MCF 10A (cell line): Measurements from ENCODE around the gene IL23A. TPM values are rescaled to one million over a fixed set of nuclear protein-coding genes. Genes with fewer than 3 reads are reported as not detected.
"Not testable (repeated sequence)": the region's sequence is repeated elsewhere in the genome, so short reads cannot be mapped to it uniquely, and the experiment has no call there.

Source experiments
- BruUV-seq: library from RNA; stranded (reverse); fragments of 400-500 nt; replicated peaks from 2 replicates; lab custom pipeline; 2021; lab: Mats Ljungman, UMichigan
- CTCF ChIA-PET: fragments of 300-600 bp; sonication (Branson Sonifier 250); formaldehyde crosslinking; extraction: SDS; loops from one replicate; lab custom pipeline; 2021; ENCODE audit warnings: antibody characterized with exemption, inconsistent platforms; lab: Yijun Ruan, JAX
- POLR2A ChIA-PET: fragments of 300-600, 350-650 bp; sonication (Branson Sonifier 250); formaldehyde crosslinking; extraction: SDS; loops from one replicate; lab custom pipeline; 2020; ENCODE audit warnings: antibody characterized with exemption, inconsistent platforms; lab: Yijun Ruan, JAX
- DNase-seq: peaks from one replicate; pipeline ENCODE4 v3.0.0-alpha.2; 2018; ENCODE audit not compliant: unreplicated experiment
- H3K27ac Mint-ChIP-seq: one replicate; pipeline ENCODE4 v1.8.0; 2022; ENCODE audit warnings: mild to moderate bottlenecking, low read depth, mixed read lengths; ENCODE audit not compliant: unreplicated experiment
- H3K27me3 Mint-ChIP-seq: one replicate; pipeline ENCODE4 v1.8.0; 2022; ENCODE audit warnings: mixed read lengths; ENCODE audit not compliant: insufficient read depth, unreplicated experiment
- H3K36me3 Mint-ChIP-seq: one replicate; pipeline ENCODE4 v1.8.0; 2022; ENCODE audit warnings: mild to moderate bottlenecking, moderate library complexity, mixed read lengths; ENCODE audit not compliant: insufficient read depth, unreplicated experiment
- H3K4me1 Mint-ChIP-seq: one replicate; pipeline ENCODE4 v1.8.0; 2022; ENCODE audit warnings: mixed read lengths; ENCODE audit not compliant: insufficient read depth, unreplicated experiment
- H3K4me3 Mint-ChIP-seq: one replicate; pipeline ENCODE4 v1.8.0; 2022; ENCODE audit warnings: mild to moderate bottlenecking, moderate library complexity, mixed read lengths; ENCODE audit not compliant: unreplicated experiment
- H3K9me3 Mint-ChIP-seq: one replicate; pipeline ENCODE4 v1.8.0; 2022; ENCODE audit warnings: mixed read lengths; ENCODE audit not compliant: unreplicated experiment
- CTCF ChIP-seq: fragments of 200-600 bp; IDR thresholded peaks from one replicate; pipeline ENCODE4 v1.8.0; 2022; ENCODE audit warnings: antibody characterized with exemption, mild to moderate bottlenecking; ENCODE audit not compliant: unreplicated experiment
- intact Hi-C: fragments of 100-400 bp; cut with micrococcal nuclease; formaldehyde crosslinking; loops from 2 replicates; pipeline ENCODE4 v1.14.1; 2022
- total RNA-seq: library from RNA; stranded (reverse); gene quantifications from 2 replicates; pipeline ENCODE4 v1.2.3, GENCODE V29; 2022

Gene IL23A
- total RNA-seq, 1 experiment from 2014 or later, result 0.61 TPM

GRCh38 chr12:56339158-56339422 lies 406 bp downstream of the IL23A start:
- intact Hi-C loops, result no loop called here
- Mint-ChIP-seq H3K36me3 (peaks cover 26% of the 10 kb centered on the region), H3K9me3 (no peaks in the 10 kb centered on the region), H3K4me3 (no peak overlapping the region), H3K4me1 (peaks cover 10% of the 10 kb centered on the region), H3K27ac (peak overlapping the region; percentile 60), H3K27me3 (no peaks in the 10 kb centered on the region)
- ChIA-PET POLR2A (interaction anchor here (2.3 to 4.7 kb wide), 2 partner anchors 21 to 125 kb away, joined by 5 to 26 read pairs; partner anchors contain the start of gene STAT2), CTCF (interaction anchor here (0.6 to 1.4 kb wide), 5 partner anchors 12 to 1151 kb away, joined by 3 to 9 read pairs (median 3); no protein-coding TSS in a partner anchor)
- BruUV-seq, result no TSS peak
- no peak for TF ChIP-seq CTCF
- DNase-seq, result no peak

- H3K27ac Mint-ChIP-seq, result no peak overlapping the region
- peaks cover 51% of the 10 kb centered on the region for H3K36me3 Mint-ChIP-seq
- intact Hi-C loops, result no loop called here
- TF ChIP-seq CTCF, result no peak
- CTCF ChIA-PET, result interaction anchor here (0.8 to 1.9 kb wide), 2 partner anchors 17 to 295 kb away, joined by 3 to 11 read pairs; no protein-coding TSS in a partner anchor
- H3K9me3 Mint-ChIP-seq, result no peaks in the 10 kb centered on the region
- no peaks in the 10 kb centered on the region for H3K27me3 Mint-ChIP-seq
- H3K4me1 Mint-ChIP-seq, result peaks cover 10% of the 10 kb centered on the region
- no peak overlapping the region for H3K4me3 Mint-ChIP-seq
- POLR2A ChIA-PET, result interaction anchor here (0.8 to 4.7 kb wide), 4 partner anchors 10 to 180 kb away, joined by 3 to 26 read pairs (median 3); partner anchors contain the start of genes CNPY2 and STAT2
- BruUV-seq, result no TSS peak
- DNase-seq, result no peak
Observed at GRCh38 chr12:56341616-56342015, 2.9 kb downstream of the IL23A start.

- H3K27ac Mint-ChIP-seq, intact Hi-C loops, H3K9me3 Mint-ChIP-seq, DNase-seq, H3K4me3 Mint-ChIP-seq, BruUV-seq, H3K27me3 Mint-ChIP-seq: not testable (repeated sequence)
- POLR2A ChIA-PET, result interaction anchor here (0.7 to 1.3 kb wide), 2 partner anchors 27 to 275 kb away, joined by 3 read pairs; partner anchors contain the start of gene CNPY2
- H3K36me3 Mint-ChIP-seq, result peaks cover 57% of the 10 kb centered on the region
- CTCF ChIA-PET, result interaction anchor here (0.6 to 1.9 kb wide), 5 partner anchors 16 to 295 kb away, joined by 3 to 11 read pairs (median 3); no protein-coding TSS in a partner anchor
- H3K4me1 Mint-ChIP-seq, result peaks cover 10% of the 10 kb centered on the region
Observed at GRCh38 chr12:56342290-56342689, 3.6 kb downstream of the IL23A start.

- no peaks in the 10 kb centered on the region for H3K9me3 Mint-ChIP-seq
- BruUV-seq, result no TSS peak
- ChIA-PET POLR2A (interaction anchor here (1.0 kb wide), 1 partner anchor 13 kb away, joined by 6 read pairs; the partner anchor contains the start of gene STAT2), CTCF (interaction anchor here (0.6 to 0.9 kb wide), 3 partner anchors 121 to 655 kb away, joined by 3 to 5 read pairs (median 4); no protein-coding TSS in a partner anchor)
- H3K4me3 Mint-ChIP-seq, result no peak overlapping the region
- no peak overlapping the region for H3K27ac Mint-ChIP-seq
- peaks cover 100% of the 10 kb centered on the region for H3K36me3 Mint-ChIP-seq
- DNase-seq, result no peak
- intact Hi-C loops, result no loop called here
- no peak for TF ChIP-seq CTCF
- H3K27me3 Mint-ChIP-seq, result no peaks in the 10 kb centered on the region
- H3K4me1 Mint-ChIP-seq, result no peaks in the 10 kb centered on the region
Observed at GRCh38 chr12:56346675-56347074, 8.0 kb downstream of the IL23A start.

- BruUV-seq, H3K4me3 Mint-ChIP-seq, H3K4me1 Mint-ChIP-seq, H3K9me3 Mint-ChIP-seq, H3K27me3 Mint-ChIP-seq, H3K27ac Mint-ChIP-seq, intact Hi-C loops, DNase-seq: not testable (repeated sequence)
- H3K36me3 Mint-ChIP-seq, result peaks cover 100% of the 10 kb centered on the region
- POLR2A ChIA-PET, result interaction anchor here (0.7 to 1.0 kb wide), 2 partner anchors 13 to 1184 kb away, joined by 3 to 6 read pairs; partner anchors contain the start of gene STAT2
- CTCF ChIA-PET, result interaction anchor here (0.6 to 0.9 kb wide), 4 partner anchors 11 to 159 kb away, joined by 3 to 5 read pairs (median 4); no protein-coding TSS in a partner anchor
Observed at GRCh38 chr12:56347255-56347654, 8.6 kb downstream of the IL23A start.
